Measurements from ENCODE around the gene PAPPA2.

Gene PAPPA2

DNA sequence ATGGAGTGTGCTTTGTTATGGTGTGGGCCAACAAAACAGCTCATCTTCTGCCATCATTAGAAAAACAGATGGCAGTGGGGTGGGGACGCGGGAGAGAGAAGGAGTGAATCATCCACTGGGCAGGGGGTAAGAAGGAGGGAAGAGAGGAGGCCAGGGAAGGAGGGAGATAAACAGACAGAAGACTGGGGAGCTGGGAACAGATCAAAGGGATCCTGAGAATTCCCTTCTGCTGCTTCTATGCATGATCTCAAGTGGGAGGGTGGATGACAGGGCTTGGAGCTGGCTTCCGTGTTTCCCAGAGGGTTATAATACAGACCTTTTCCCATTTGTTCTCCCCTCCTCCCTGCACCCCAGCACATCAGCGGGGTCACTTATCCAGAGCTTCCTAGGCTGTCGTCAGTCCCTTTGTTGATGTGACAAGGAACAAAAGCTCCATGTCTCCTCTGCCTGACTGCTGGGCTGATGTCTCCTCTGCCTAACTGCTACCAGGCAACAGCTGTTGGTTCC, 338.6 kb downstream of the PAPPA2 start:
- in situ Hi-C loops (cut with MboI; ENCODE audit: low sequenced_read_pairs, unreplicated experiment), result no loop called here
- DNase-seq (ENCODE audit: low spot score), result no peak
- TF ChIP-seq, protein P1, sequence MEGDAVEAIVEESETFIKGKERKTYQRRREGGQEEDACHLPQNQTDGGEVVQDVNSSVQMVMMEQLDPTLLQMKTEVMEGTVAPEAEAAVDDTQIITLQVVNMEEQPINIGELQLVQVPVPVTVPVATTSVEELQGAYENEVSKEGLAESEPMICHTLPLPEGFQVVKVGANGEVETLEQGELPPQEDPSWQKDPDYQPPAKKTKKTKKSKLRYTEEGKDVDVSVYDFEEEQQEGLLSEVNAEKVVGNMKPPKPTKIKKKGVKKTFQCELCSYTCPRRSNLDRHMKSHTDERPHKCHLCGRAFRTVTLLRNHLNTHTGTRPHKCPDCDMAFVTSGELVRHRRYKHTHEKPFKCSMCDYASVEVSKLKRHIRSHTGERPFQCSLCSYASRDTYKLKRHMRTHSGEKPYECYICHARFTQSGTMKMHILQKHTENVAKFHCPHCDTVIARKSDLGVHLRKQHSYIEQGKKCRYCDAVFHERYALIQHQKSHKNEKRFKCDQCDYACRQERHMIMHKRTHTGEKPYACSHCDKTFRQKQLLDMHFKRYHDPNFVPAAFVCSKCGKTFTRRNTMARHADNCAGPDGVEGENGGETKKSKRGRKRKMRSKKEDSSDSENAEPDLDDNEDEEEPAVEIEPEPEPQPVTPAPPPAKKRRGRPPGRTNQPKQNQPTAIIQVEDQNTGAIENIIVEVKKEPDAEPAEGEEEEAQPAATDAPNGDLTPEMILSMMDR (IDR thresholded peaks at IDR 0.05; ENCODE audit: borderline replicate concordance, control extremely low read depth, extremely low read depth, insufficient read depth, missing control alignments), result no peak

DNA sequence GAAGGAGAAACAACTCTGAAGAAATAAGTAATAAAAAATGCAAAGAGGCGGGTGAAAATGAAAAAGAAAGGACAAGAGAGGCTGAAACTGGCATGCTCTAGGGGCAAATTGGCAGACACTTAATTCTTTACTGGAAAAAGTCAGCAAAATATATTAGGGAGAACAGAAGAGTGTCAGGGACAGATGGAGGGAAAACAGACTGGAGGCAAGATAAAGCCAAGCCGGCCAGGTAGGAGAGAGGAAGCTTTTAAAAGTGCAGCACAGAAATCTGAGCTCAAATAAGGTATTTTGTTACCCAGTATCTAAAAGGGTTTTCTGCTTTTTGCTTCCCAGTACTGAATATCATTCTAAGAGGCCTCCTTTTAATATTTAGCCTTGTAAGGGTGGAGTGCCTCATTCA, 339.3 kb downstream of the PAPPA2 start:
- DNase-seq (ENCODE audit: low spot score), result no peak
- in situ Hi-C loops (cut with MboI; ENCODE audit: low sequenced_read_pairs, unreplicated experiment), result no loop called here
- TF ChIP-seq, protein P1 (IDR thresholded peaks at IDR 0.05; ENCODE audit: borderline replicate concordance, control extremely low read depth, extremely low read depth, insufficient read depth, missing control alignments), result no peak

DNA sequence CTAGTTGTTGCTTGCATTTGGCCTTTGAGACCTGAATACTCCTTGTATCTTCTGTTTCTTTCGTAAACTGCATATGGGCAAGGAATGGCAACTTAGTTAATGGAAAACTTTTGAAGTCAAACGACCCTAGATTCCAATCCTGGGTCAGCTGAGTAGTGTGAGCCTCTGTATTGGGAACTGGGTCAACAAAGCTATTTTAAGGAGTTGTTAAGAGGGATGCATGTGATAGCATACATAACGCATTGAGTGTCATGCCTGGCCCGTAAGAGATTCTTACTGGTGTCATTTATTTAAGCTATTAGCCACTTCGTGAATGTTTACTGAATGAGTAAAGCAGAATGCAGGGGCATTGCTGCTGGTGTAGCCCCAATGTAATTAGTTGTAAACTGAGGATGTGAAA, 340.1 kb downstream of the PAPPA2 start:
- DNase-seq (ENCODE audit: low spot score), result no peak
- TF ChIP-seq, protein P1 (IDR thresholded peaks at IDR 0.05; ENCODE audit: borderline replicate concordance, control extremely low read depth, extremely low read depth, insufficient read depth, missing control alignments), result no peak
- in situ Hi-C loops (cut with MboI; ENCODE audit: low sequenced_read_pairs, unreplicated experiment), result no loop called here

DNA sequence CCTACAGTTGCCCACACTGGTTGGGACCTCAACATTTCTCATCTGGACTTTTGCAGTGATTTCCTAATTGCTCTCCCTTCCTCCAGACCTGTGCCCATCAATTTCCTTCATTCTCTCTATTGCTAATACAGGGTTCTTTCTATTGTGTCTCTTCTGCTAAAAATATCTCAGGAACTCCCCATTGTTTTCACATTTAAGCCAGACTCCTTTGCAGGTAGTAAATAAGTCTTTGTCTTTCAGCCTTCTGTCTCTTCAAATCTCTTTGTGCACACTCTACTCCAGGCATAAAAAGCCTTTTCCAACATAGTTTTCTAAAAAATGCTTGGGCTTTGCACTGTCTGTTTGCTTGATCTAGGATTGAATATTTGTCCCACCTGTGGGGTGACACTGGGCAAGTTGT, 340.6 kb downstream of the PAPPA2 start:
- TF ChIP-seq, protein P1 (IDR thresholded peaks at IDR 0.05; ENCODE audit: borderline replicate concordance, control extremely low read depth, extremely low read depth, insufficient read depth, missing control alignments), result no peak
- in situ Hi-C loops (cut with MboI; ENCODE audit: low sequenced_read_pairs, unreplicated experiment), result no loop called here
- no peak for DNase-seq (ENCODE audit: low spot score)

DNA sequence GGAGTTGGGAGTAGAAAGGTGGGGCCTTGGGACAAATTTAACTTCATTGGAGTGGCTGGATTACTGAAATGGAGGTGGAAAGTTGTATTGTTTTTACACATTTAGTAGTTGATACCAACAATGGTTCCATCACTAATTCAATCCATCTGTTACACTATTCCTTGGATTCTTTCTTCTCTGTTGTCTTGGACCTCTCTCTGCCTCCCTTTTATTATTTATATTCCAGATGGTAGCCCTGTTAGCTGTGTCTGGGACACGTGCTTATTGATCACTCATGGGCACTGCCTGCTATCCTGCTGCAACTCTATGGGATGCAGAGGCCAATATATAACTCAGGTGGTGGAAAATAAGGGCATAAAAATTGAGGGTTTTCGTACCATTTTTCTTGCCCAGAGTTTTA, 346.3 kb downstream of the PAPPA2 start:
- no peak for DNase-seq (ENCODE audit: low spot score)
- in situ Hi-C loops (cut with MboI; ENCODE audit: low sequenced_read_pairs, unreplicated experiment), result no loop called here
- TF ChIP-seq, protein P1 (IDR thresholded peaks at IDR 0.05; ENCODE audit: borderline replicate concordance, control extremely low read depth, extremely low read depth, insufficient read depth, missing control alignments), result no peak

DNA sequence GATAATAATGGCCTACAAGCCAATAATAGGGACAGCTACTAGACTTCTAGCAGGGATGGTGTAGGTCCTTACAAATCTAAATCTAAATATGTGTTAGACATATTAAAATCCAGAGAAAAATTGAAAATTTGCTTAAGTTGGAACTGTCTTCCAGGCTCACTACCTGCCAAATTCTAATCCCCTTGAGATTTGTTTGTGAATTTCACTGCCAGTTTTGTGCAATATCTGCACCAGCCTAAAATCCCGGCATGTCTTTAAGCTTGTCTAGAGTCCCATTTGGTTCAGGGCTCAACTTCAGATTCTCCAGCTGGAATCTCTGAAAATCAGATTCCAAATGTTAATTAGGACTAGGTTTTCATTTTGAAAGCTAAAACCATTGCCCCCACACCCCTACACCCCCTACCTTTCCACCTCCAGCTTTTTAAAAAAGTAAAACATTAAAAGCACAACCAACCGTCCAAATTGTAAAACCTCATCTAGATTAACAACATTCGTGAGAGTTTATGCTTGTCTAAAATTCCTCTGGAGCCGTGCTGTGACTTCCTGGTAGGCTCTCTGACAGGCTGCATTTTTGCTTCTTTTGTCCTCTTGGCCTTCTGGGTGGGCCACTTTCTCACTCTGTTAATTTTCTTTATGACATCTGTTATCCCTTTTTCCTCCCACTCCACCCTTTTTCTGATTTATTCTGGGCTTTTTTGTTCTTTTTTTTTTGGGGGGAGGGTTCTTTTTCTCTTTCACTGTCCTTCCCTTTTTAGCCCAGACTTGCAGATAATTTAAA, 348.7 kb downstream of the PAPPA2 start:
- TF ChIP-seq, protein P1 (IDR thresholded peaks at IDR 0.05; ENCODE audit: borderline replicate concordance, control extremely low read depth, extremely low read depth, insufficient read depth, missing control alignments), result no peak
- in situ Hi-C loops (cut with MboI; ENCODE audit: low sequenced_read_pairs, unreplicated experiment), result no loop called here
- DNase-seq (ENCODE audit: low spot score), result no peak
